ENCODE results near the gene CTRB1.
A peak's percentile ranks its signal among the peaks of the same experiment; 100 is the strongest.
"Not testable (repeated sequence)": the region's sequence is repeated elsewhere in the genome, so short reads cannot be mapped to it uniquely, and the experiment has no call there.

The CTRB1 gene

DNA sequence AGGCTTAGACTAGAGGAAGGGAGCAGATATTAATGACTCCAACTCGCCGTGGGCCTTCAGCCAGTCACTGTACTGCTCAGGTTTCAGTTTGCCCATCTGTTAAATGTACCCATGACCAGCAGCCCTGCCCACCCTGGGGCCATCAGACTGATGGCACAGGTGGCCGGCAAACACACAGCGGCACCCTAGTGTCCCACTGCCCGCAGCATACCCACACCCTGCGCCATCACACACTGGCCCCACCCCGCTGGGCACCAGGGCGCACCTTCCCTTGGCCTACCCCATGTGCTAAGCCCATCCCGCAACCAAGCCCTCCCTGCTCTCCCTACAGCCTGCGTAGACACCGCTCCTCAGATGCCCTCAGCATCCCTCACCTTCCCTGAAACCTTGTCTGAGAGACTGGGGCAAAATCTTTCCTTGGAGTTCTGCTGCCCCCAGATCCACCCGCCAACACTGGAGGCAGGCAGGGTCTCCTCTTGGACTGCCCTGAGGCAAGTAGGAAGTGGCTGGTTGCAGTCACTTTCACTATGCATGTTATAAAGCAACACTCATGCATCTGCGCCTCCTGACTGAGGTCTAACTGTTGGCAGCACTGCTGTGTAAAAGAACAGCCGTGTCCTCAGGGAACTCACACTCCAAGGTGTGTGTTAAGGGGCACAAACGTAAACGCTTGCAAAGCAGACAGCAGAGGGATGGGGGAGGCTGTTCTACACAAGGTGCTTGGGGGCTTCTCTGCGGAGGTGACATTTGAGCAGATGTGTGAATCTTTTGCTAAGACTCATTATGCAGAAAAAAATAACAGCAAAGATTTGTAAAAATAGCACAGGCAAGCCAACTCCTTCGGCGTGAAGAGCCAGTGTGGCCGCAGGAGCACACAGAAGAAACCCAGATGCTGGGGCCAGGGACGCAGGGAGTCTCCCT is 39.4 kb downstream of the CTRB1 start:
- no peak for DNase-seq

DNA sequence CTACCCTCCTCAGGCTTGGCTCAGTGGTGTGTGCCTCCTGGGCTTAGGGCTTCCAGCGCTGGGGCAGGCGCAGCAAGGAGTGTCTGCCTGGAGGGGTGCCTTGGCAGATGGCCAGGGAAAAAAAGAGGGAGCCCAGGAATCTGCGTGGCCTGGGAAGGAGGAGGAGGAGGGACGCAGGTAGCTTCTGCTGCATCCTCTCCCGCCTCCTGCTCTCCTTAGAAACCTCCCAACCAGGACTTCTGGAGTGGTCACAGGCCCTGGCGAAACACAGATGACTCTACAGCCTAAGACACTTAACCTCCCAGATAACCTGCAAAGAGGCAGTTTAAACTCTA is 40.0 kb downstream of the CTRB1 start:
- no peak for DNase-seq

GRCh38 chr16:75260851-75261589 is 42.2 kb downstream of the CTRB1 start:
- no peak for DNase-seq

- no peak for DNase-seq
Measured at GRCh38 chr16:75261590-75262078, 42.8 kb downstream of the CTRB1 start.

DNA sequence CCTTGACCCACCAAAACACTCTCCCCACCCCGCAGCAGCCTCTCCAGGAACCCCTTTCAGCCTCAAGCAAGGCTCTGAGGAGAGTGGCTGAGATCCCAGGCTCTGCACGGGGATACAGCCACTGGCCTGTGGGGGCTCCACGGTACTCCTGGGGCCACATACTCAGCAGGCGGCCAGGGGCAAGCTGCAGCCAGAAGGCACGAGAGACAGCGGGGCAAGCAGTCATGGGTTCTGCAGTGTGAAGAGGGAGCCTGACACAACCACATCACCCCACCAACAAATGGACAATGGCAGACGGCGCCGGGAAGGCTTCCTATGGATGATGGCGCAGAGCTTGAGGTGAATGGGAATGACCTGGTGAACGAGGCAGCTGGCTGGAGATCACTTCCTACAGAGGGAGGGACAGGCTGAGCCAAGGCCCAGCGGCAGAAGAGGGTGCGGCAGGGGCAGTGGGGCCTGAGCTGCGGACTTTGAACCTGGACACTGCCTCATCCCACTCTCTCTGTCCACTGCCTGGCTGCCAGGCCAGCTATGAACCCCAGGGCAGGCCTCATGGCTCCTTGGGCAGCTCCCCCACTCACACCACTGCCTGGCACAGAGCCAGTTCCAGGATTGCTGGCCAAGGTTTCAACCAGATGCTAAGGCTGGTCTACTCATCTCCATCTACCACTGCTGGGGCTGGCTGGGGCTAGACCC is 43.5 kb downstream of the CTRB1 start:
- DNase-seq: no peak

DNA sequence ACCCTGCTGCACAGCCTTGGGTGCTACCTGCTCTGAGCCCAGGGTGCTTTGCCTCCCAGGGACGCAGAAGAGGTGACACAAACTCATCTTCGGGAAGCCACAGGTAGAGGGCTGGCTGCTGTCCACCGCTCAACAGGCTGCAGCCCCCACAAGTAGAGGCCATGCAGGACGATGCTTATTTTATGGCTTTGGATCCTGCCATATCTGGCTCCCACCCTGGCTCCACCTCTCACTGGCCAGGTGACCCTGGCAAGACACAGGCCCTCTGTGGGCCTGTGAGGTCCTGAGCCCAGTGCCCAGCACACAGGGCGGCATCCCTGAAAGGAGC is 44.0 kb downstream of the CTRB1 start:
- DNase-seq: no peak

DNA sequence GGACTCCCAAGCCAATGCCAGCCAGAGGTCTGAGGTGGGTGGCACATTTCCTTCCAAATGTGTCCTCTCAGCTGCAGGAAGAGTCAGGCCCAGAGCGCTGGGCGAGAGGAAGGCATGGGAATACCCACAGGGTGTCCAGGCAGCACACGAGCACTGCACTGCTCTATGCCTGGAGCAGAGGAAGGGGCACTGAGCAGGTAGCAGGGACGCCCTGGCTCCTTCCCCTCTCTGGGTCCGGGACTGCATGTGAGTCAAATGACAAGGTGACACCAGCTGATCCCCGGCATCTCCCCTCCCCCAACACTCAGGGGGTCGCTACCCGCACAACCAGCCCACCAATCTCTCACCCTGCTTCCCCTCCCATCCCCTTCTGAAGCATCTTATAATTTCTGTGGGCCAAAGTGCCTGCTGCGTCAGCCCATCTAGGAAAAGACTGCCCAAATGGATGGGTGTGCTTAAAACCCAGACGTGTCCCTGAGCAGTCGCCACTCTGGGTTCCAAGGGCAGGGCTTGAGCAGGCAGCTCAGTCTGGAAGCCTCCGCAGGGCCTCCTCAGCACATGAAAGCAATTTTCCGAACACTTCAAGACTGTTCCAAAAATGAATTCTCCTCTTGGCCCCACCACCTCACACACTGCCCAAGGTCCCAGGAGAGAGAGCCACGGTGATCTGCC is 44.6 kb downstream of the CTRB1 start:
- DNase-seq: no peak

- no peak for DNase-seq
Measured at GRCh38 chr16:75263963-75264445, 45.2 kb downstream of the CTRB1 start.

GRCh38 chr16:75264457-75264998 is 45.7 kb downstream of the CTRB1 start:
- DNase-seq: no peak

DNA sequence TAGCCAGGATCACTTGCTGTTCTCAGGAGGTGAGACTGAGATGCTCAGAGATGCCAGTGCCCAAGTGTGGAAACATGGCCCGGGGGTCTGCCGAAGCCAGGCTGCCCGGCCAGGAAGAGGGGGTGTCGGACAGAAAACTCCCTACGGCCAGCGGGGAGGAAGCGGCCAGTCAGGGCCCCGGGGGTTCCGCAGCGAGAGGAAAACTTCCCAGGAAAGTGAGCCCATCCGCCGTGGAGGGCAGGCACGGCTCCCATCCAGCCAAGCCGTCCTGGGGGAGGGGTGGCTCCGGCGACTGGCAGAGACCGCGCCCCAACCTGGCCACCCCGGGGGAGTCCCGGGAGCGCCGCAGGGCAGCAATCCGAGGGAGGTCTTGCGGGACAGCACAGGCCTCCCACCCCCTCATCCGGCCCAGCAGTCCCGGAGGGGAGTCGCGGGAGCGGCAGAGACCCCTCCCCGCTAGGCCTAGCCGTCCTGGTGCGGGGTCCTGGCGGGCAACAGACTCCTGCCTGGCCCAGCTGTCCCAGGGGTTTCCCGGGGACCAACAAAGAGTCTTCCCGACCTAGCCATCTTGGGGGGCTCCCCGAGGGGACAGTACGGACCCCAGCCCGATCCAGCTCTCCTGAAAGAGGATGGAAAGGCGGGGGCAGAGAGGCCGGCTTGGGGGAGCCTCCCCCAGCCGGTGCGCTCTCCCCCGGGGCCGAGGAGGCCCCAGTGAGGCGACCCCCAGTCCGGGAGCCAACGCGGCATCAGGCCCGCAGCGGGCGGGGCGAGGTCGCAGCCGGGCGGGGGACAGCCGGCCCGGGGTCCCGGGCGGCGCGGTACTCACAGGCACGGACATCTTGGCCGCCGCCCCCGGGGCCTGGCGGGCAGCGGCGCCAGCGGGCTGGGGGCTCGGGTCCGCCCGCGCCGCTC is 46.5 kb downstream of the CTRB1 start:
- no peak for DNase-seq

- peak; percentile 32 for DNase-seq
Measured at GRCh38 chr16:75265911-75266701, 47.3 kb downstream of the CTRB1 start.

GRCh38 chr16:75266738-75267630 is 48.2 kb downstream of the CTRB1 start:
- DNase-seq: no peak

DNA sequence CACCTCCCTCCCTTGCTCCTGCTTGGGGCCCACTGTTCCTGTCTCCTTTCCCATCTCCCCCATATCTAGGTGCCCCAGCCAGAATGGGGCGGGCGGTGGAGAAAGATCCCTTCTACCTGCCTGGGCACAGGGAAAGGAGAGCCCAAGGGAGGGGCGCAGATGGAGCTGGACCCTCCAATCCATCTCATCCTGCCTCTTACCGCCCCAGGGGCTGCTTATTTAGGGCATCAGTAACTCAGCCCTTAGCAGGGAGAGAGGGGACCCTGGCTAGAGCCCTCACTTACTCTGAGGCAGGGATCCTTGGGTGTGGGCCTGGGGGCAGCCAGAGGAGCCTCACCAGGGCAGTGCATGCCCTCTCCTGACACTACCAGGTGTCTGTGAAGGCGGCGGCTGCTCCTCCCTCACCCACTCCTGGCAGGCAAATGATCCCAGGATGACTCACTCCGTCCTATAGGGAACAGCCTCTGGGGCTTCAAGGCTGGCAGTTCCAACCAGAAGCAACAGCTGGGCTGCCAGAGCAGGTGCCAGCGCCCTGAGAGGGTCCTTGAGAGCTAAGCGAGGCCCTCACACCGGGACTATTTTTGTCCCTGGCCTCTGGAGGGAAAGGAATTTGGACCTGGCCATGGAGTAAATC is 49.0 kb downstream of the CTRB1 start:
- peak; percentile 29 for DNase-seq

DNA sequence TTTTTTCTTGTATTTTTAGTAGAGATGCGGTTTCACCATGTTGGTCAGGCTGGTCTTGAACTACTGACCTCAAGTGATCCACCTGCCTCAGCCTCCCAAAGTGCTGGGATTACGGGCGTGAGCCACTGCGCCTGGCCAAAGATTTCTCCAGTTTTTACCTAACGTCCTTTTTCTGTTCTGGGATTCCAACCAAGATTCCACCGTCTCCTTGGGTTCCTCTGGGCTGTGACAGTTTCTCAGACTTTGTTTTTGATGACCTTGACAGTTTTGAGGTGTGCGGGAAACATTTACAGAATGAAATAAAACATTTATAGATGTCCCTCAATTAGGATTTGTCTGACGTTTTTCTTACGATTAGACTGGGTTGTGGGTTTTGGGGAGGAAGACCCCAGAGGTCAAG is 50.6 kb downstream of the CTRB1 start:
- not testable (repeated sequence) for DNase-seq

DNA sequence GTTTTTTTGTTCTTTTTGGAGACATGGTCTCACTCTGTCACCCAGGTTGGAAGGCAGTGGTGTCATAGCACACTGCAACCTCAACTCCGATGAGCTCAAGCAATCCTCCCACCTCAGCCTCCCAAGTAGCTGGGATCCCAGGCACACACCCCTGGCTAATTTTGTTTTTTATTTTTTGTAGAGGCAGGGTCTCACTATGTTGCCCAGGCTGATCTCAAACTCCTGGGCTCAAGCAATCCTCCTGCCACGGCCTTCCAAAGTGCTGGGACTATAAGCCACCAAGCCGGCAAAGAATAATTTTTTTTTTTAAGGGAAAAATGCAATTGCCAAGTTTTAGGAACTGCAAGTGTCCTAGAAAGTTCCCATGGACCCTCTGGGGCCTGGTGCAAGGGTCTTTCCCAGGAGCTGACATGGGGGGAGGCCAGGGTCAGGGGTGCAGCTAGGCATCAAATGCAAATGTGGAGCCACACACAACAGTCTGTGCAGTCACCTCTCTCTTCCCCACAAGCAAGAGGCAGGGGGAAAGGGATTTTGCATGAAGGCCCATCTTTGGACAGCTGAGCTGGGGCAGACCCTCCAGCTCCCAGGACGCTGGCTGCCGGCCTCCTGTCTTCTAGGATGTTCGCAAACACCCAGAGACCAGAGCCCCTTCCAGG is 52.8 kb downstream of the CTRB1 start:
- DNase-seq: no peak

- no peak for DNase-seq
Measured at GRCh38 chr16:75272097-75272551, 53.3 kb downstream of the CTRB1 start.

GRCh38 chr16:75272629-75273028 is 53.8 kb downstream of the CTRB1 start:
- not testable (repeated sequence) for DNase-seq
